ENCODE measurements around the gene AFAP1. TPM values are rescaled to one million over a fixed set of nuclear protein-coding genes. Genes with fewer than 3 reads are reported as not detected.
A peak's percentile ranks its signal among the peaks of the same experiment; 100 is the strongest.

The AFAP1 gene
- total RNA-seq, 1 donor from 2014 or later: 6.8 TPM

DNA sequence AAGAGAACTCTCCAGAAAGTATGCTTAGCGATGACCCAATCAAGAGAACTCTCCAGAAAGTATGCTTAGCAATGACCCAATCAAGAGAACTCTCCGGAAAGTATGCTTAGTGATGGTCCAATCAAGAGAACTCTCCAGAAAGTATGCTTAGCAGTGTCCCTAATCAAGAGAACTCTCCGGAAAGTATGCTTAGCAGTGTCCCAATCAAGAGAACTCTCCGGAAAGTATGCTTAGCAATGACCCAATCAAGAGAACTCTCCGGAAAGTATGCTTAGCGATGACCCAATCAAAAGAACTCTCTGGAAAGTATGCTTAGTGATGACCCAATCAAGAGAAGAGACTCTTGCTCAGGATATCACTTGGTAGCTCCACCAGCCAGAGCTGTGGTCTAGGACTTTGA is 92.5 kb downstream of the AFAP1 start:
- Histone ChIP-seq H3K4me3 (ENCODE audit: low read depth, low read length) (no peak overlapping the region), H3K27me3 (ENCODE audit: control insufficient read depth, insufficient read depth, low read length) (no peaks in the 10 kb centered on the region), H3K36me3 (ENCODE audit: control insufficient read depth, insufficient read depth, low read length) (peaks cover 13% of the 10 kb centered on the region)
- FAIRE-seq (peak; percentile 73), DNase-seq (ENCODE audit: low read depth) (no peak)
- TF ChIP-seq, protein P1, sequence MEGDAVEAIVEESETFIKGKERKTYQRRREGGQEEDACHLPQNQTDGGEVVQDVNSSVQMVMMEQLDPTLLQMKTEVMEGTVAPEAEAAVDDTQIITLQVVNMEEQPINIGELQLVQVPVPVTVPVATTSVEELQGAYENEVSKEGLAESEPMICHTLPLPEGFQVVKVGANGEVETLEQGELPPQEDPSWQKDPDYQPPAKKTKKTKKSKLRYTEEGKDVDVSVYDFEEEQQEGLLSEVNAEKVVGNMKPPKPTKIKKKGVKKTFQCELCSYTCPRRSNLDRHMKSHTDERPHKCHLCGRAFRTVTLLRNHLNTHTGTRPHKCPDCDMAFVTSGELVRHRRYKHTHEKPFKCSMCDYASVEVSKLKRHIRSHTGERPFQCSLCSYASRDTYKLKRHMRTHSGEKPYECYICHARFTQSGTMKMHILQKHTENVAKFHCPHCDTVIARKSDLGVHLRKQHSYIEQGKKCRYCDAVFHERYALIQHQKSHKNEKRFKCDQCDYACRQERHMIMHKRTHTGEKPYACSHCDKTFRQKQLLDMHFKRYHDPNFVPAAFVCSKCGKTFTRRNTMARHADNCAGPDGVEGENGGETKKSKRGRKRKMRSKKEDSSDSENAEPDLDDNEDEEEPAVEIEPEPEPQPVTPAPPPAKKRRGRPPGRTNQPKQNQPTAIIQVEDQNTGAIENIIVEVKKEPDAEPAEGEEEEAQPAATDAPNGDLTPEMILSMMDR (IDR thresholded peaks at IDR 0.05; ENCODE audit: insufficient read depth, low read length, severe bottlenecking): no peak

DNA sequence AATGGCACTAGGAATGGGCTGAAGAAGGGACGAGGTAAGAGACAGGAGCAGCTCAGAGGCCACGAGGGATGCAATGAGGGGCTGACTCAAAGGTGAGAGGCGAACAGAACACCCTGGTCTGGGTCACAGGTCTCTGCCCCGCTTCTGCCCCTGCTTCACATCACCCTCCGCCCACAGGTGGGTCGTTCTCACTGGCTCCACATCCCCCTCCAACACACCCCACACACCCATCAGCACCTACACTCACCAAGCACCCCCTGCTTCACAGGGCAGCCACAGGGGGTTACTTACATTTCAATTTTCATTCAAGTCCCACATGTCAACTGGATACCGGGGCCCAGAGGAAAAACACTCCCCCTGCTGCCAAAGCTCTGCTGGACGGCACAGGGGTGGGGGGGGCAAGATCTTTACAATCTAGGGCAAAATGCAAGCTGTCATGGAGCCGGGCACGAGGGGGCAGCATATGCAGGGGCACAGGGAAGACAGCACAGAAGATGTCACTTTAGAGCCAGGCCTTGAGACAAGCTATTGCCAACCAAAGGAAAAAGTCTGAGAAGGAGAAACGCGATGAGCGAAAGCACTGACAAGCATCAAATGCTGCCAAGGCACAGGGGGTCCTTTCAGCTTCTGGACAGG is 94.0 kb downstream of the AFAP1 start:
- no peak overlapping the region for H3K4me3 ChIP-seq (ENCODE audit: low read depth, low read length)
- peaks cover 10% of the 10 kb centered on the region for H3K36me3 ChIP-seq (ENCODE audit: control insufficient read depth, insufficient read depth, low read length)

DNA sequence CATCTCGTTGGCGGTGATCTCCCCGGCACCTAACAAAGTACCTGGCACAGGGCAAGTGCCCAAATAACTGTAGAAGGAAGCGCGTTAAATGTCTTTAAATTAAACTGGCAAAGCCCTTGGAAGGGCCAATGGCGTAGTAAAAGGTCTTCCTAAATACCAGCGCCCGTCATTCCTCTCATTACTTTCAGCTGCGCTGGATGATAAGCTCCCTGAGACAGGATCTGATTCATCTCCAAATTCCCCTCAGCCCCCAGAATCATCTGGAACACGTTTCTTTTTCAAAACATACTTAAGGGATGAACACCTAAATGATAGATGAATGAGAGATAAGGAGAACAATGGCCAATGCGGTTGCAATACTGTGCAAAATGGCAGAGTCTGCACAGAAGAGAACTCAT is 95.1 kb downstream of the AFAP1 start:
- peaks cover 4% of the 10 kb centered on the region for H3K36me3 ChIP-seq (ENCODE audit: control insufficient read depth, insufficient read depth, low read length)

More for the DNA sequence above, 94.0 kb downstream of the AFAP1 start:
- no peaks in the 10 kb centered on the region for H3K27me3 ChIP-seq (ENCODE audit: control insufficient read depth, insufficient read depth, low read length)
- no peak for DNase-seq (ENCODE audit: low read depth)
- TF ChIP-seq, protein P1 (IDR thresholded peaks at IDR 0.05; ENCODE audit: insufficient read depth, low read length, severe bottlenecking): no peak
- FAIRE-seq: peak; percentile 18

DNA sequence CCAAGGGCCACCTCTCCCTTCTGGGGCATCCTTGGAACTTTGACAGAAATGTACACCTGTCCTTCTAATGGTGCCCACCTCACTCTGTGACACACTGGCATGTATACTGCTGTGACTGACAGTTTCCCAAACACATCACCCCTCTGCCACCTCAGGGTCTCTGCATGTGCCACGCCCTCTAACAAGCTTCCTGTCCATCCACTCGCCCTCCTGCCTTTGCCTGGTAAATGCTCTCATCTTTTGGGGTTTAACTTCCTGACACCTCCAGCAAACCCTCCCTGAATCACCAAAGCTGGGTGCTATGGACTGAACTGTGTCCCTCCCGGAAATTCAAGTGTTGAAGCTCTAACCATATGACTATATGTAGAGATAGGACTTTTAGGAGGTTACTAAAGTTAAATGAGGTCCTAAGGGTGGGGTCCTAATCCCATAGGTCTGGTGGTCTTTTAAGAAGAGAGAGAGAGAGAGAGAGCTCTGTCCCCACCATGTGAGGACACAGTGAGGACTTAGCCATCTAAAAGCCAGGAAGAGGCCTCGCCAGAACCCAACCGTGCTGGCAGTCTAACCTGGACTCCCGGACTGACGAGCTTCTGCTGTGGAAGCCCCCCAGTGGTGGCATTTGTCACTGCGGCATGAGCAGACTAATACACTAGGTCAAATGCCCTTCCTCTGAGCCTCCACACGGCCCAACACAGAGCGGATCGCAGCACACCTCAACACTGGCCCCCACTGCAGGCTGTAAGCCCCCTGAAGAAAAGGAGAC is 95.6 kb downstream of the AFAP1 start:
- Histone ChIP-seq H3K27me3 (ENCODE audit: control insufficient read depth, insufficient read depth, low read length) (no peaks in the 10 kb centered on the region), H3K4me3 (ENCODE audit: low read depth, low read length) (no peak overlapping the region), H3K36me3 (ENCODE audit: control insufficient read depth, insufficient read depth, low read length) (peaks cover 4% of the 10 kb centered on the region)
- TF ChIP-seq, protein P1 (IDR thresholded peaks at IDR 0.05; ENCODE audit: insufficient read depth, low read length, severe bottlenecking): peak; percentile 88
- DNase-seq (ENCODE audit: low read depth) (peak; percentile 49), FAIRE-seq (peak; percentile 55)

More for the DNA sequence above, 95.1 kb downstream of the AFAP1 start:
- DNase-seq (ENCODE audit: low read depth): peak; percentile 79
- Histone ChIP-seq H3K27me3 (ENCODE audit: control insufficient read depth, insufficient read depth, low read length) (no peaks in the 10 kb centered on the region), H3K4me3 (ENCODE audit: low read depth, low read length) (no peak overlapping the region)
- no peak for FAIRE-seq
- TF ChIP-seq, protein P1 (IDR thresholded peaks at IDR 0.05; ENCODE audit: insufficient read depth, low read length, severe bottlenecking): no peak

DNA sequence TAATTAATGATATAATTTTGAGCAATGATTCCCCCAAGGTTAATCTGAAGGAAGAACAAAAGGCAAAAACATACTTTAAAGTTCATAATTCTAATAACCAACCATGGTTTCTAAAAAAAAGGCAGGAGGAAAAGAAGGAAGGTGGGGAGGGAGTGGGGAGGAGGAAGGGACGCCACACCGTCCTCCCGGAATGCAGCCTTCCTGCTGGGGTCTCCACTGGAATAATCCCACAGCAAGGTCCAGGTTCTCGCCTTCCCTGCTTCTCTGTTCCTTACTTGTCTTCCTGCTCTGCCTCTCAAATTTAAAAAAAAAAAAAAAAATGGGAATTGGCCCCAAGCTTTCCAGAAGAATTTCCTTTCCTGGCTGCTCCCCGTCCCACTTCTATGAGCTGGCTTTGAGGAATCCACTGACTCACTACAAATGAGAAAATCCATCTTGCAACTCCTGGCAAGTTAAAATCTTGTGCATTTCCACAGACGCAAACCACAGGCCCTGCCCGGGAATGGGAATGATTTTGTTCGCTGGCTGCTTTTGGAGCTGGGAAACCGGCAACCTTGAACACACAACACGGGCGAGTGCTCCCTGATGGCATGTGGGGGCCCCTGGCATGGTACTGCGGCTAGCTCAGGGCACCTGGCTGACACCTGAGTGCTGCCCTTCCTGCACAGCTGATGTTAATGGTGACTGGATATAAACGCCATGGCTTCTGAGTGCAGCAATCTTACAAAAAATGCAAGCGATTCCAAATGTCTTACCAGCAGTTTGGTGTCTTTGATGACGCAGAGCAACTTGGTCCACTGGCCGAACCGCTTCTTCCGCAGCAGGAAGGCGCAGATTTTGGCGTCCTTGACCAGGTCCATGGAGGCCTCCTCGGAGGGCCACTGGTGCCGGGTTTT is 97.0 kb downstream of the AFAP1 start:
- Histone ChIP-seq H3K36me3 (ENCODE audit: control insufficient read depth, insufficient read depth, low read length) (peaks cover 10% of the 10 kb centered on the region), H3K27me3 (ENCODE audit: control insufficient read depth, insufficient read depth, low read length) (no peaks in the 10 kb centered on the region), H3K4me3 (ENCODE audit: low read depth, low read length) (no peak overlapping the region)
- FAIRE-seq (peak; percentile 18), DNase-seq (ENCODE audit: low read depth) (peak; percentile 97)
- TF ChIP-seq, protein P1 (IDR thresholded peaks at IDR 0.05; ENCODE audit: insufficient read depth, low read length, severe bottlenecking): no peak

Measured in bronchial epithelial cell (primary cell).